GM19025 (cell line): ENCODE data around the gene BAIAP3.
A peak's percentile ranks its signal among the peaks of the same experiment; 100 is the strongest.

Experiments
- ATAC-seq: cut with Tn5 transposase; IDR thresholded peaks from one replicate; pipeline ENCODE4 v1.9.1; 2021; ENCODE audit warnings: mild to moderate bottlenecking, low read depth, moderate library complexity; ENCODE audit not compliant: unreplicated experiment

Gene BAIAP3

DNA sequence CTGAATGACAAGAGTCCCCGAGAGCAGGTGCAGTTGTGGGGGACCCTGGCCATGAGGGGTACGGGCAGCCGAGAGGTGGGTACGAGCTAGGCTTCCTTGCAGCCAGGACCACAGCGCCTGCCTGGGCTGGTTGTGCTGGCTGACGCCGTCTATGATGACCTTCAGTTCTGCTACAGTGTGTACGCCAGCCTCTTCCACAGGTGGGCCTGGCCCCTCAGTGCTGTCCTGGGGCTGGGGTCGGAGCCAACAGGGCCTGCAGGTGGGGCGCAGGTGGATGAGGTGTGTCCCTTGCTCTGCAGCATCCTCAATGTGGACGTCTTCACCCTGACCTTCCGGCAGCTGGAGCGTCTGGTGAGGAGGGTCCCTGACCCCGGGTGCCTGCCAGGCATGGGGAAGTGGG is 11.1 kb downstream of the BAIAP3 start:
- no peak for ATAC-seq

GRCh38 chr16:1345087-1345486 is 11.6 kb downstream of the BAIAP3 start:
- ATAC-seq = no peak

DNA sequence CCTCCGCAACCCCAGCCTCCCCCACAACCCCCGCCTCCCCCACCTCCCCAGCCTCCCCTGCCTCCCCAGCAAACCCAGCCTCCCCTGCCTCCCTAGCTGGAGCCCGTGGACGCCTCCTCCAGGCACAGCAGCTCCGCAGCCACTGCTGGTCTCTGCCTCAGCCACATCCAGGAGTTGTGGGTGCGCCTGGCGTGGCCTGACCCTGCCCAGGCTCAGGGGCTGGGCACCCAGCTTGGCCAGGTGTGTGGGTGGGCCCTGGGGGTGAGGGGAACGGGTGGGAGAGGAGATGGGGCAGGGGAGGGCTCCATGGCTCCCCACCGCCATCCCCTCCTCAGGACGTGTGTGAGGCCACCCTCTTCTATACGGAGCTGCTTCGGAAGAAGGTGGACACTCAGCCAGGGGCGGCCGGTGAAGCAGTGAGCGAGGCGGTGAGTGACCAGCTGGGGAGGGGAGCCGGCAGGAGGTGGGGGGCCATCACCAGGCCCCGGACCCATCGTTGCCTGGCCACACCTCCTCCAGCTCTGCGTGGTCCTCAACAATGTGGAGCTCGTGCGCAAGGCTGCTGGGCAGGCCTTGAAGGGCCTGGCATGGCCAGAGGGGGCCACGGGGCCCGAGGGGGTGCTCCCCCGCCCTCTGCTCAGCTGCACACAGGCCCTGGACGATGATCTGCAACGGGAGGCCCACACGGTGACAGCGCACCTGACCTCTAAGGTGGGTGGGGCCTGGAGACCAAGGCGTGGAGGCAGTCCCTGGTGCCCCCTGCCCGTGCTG is 12.4 kb downstream of the BAIAP3 start:
- no peak for ATAC-seq

- ATAC-seq = no peak
These were observed 13.2 kb downstream of the BAIAP3 start for GRCh38 chr16:1346422-1347285.

GRCh38 chr16:1347286-1347855 is 13.9 kb downstream of the BAIAP3 start:
- no peak for ATAC-seq

GRCh38 chr16:1347962-1348361 is 14.5 kb downstream of the BAIAP3 start:
- ATAC-seq = no peak

DNA sequence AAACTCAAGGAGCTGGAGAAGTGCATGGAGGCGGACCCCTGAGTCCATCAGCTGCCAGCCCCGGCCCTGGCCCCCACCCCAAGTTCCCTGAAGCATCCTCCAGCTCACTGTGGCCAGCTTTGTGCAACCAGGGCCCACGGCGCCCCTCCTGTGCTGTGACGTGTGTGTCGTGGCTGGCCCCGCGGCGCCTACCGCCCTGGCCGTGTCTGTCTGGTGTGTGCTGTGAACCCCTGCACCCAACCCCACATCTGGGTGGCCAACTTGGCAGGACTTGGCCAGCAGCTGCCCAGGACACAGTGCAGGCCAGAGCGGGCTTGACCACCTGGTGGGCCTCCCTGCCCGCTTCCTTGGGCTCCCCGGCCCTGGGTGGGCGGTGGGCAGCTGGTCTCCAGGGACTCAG is 15.0 kb downstream of the BAIAP3 start:
- ATAC-seq = no peak

- ATAC-seq = no peak
These were observed 15.5 kb downstream of the BAIAP3 start for GRCh38 chr16:1348926-1349325.

- no peak for ATAC-seq
These were observed 15.9 kb downstream of the BAIAP3 start for GRCh38 chr16:1349351-1349750.

DNA sequence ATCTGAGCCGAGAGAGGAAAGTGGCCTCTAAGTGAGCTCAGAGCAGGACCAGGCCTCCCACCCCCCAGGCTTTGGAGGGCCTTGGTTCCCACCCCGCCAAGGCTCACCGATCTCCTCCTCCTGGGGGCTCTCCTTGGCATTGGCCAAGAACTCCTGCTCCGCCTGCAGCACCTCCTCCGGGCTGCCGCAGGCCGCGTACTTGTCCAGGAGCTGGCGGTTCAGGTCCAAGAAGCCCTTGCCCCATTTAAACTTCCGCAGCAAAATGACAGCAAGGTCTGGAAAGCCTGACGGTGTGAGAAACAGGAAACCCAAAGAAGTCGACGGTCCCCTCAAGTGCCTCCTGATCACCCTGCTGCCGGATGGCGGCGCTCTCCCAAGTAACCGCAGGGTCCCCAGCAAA is 16.5 kb downstream of the BAIAP3 start:
- ATAC-seq = no peak

GRCh38 chr16:1350691-1351090 is 17.2 kb downstream of the BAIAP3 start:
- no peak for ATAC-seq

DNA sequence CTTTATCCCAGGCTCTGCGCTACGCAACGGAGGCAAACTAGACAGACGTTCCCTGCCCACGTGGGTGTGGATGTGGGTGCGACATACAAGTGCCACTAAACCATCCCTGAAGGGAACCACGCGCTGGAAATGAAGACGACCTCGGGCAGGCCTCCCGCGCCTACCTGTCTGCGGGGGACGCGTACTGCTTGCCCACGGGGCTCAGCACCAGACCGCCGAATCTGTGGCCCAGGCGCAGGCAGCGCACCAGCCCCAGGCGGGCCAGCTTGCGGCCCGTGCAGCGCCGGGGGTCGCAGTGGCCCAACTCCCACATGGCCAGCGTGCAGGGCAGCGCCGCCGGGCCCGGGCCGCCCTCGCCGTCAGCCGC is 17.8 kb downstream of the BAIAP3 start:
- ATAC-seq = peak; percentile 12

- ATAC-seq = peak; percentile 73
These were observed 18.3 kb downstream of the BAIAP3 start, which contains the start of the genes GNPTG and TSR3 for GRCh38 chr16:1351582-1352362. TSS of gene GNPTG (plus strand) at chr16:1351931. CDS start at chr16:1351966, 35 bp downstream. TSS of gene TSR3 (minus strand) at chr16:1351878. CDS start at chr16:1351804, 74 bp downstream.

DNA sequence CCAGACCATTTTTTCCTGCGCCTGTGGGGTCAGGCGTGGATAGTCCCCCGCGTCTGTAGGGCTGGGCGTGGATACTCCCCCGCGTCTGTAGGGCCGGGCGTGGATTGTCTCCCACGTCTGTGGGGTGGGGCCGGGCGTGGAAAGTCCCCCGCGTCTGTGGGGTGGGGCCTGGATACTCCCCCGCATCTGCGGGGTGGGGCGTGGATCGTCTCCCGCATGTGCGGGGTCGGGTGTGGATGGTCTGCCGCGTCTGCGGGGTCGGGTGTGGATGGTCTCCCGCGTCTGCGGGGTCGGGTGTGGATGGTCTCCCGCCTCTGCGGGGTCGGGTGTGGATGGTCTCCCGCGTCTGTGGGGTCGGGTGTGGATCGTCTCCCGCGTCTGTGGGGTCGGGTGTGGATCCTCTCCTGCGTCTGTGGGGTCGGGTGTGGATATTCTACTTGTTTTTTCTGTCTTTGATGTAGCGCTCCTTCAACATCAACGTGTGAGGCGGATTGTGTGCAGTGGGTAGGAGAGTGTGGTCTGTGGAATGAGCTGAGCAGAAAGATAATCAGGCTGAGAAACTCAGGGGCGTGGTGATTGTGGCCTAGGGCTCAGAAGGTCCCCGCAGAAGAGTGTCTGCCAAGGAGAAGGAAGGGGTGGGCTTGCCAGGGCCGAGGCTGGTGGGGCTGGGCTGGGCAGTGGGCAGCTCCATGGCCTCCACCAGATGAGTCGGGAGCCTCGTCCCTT is 21.5 kb downstream of the BAIAP3 start:
- no peak for ATAC-seq

- no peak for ATAC-seq
These were observed 22.1 kb downstream of the BAIAP3 start for GRCh38 chr16:1355591-1355990.

DNA sequence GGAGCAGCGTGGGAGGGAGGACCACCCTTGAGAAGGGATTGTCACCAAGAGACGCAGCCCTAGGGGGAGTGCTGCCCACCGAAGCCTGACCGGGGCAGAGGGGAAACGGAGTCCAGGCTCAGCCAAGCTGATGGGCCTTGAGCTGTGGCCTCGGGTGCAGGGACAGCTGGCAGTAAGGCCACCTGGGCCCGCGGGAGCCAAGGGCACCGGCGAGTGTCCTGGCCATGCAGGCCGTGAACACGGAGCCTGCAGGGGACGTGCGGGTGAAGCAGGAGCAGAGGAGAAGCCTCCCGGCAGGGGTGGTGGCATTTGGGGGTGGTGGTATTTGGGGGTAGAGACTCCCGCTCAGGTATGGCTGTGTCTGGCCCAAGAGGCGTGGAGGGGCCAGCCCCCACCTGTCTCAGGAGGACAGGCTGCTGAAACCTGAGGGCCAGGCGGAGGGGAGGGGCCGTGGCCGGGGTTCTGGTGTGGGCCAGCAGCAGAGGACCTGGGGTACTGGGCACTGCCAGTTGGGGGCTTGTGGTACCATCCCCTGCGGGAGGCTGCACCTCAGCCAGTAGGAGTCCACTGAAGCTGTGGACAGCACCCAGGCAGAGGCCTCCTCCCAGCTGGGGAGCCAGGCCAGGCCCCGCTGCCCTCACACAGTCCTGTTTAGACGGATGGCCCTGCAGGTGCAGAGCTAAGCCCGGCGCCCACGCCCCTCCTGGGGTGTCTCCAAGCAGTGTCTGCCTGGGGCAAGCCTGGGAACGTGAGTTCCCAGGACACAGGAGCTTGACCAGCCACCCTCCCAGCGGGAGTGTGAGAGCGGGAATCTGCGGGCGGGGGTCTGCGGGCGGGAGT is 22.8 kb downstream of the BAIAP3 start:
- no peak for ATAC-seq

DNA sequence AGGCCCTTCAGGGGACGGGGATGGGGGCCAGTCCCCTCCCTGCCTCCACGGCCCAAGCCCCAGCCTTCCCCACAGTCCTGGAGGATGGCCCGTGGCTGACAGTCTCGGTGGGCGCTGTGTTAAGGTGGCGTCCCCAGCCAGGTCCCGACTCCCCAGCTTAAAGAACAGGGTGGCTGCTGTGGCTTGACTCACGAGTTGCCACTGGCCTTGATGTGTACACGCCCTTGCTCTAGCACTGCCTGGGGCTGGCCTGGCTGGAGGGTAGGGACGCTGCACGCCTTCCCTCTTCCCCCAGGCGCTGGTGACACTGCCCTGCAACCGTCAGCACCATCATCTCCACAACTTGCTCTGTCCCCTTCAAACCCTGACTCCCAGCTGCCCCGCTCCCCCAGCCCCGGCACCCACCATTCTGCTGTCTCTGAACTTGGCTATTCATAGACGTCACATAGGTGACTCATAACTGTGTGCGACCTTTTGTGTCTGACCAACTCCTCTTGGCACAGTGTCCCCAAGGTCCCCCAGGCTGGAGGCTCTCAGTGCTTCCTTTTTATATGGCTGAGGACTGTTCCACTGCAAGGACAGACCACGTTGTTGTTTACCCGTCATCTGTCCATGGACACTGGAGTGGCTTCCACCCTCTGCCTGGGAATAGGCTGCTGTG is 24.6 kb downstream of the BAIAP3 start:
- ATAC-seq = no peak

GRCh38 chr16:1361685-1362360 is 28.4 kb downstream of the BAIAP3 start:
- ATAC-seq = no peak
